MCF 10A (cell line): ENCODE data around the gene PAPLN. TPM values are rescaled to one million over a fixed set of nuclear protein-coding genes. Genes with fewer than 3 reads are reported as not detected.
A peak's percentile ranks its signal among the peaks of the same experiment; 100 is the strongest.

Source experiments
- BruUV-seq: library from RNA; stranded (reverse); fragments of 400-500 nt; replicated peaks from 2 replicates; lab custom pipeline; 2021; lab: Mats Ljungman, UMichigan
- CTCF ChIA-PET: fragments of 300-600 bp; sonication (Branson Sonifier 250); formaldehyde crosslinking; extraction: SDS; loops from one replicate; lab custom pipeline; 2021; ENCODE audit warnings: antibody characterized with exemption, inconsistent platforms; lab: Yijun Ruan, JAX
- POLR2A ChIA-PET: fragments of 300-600, 350-650 bp; sonication (Branson Sonifier 250); formaldehyde crosslinking; extraction: SDS; loops from one replicate; lab custom pipeline; 2020; ENCODE audit warnings: antibody characterized with exemption, inconsistent platforms; lab: Yijun Ruan, JAX
- DNase-seq: peaks from one replicate; pipeline ENCODE4 v3.0.0-alpha.2; 2018; ENCODE audit not compliant: unreplicated experiment
- H3K27ac Mint-ChIP-seq: one replicate; pipeline ENCODE4 v1.8.0; 2022; ENCODE audit warnings: mild to moderate bottlenecking, low read depth, mixed read lengths; ENCODE audit not compliant: unreplicated experiment
- H3K27me3 Mint-ChIP-seq: one replicate; pipeline ENCODE4 v1.8.0; 2022; ENCODE audit warnings: mixed read lengths; ENCODE audit not compliant: insufficient read depth, unreplicated experiment
- H3K36me3 Mint-ChIP-seq: one replicate; pipeline ENCODE4 v1.8.0; 2022; ENCODE audit warnings: mild to moderate bottlenecking, moderate library complexity, mixed read lengths; ENCODE audit not compliant: insufficient read depth, unreplicated experiment
- H3K4me1 Mint-ChIP-seq: one replicate; pipeline ENCODE4 v1.8.0; 2022; ENCODE audit warnings: mixed read lengths; ENCODE audit not compliant: insufficient read depth, unreplicated experiment
- H3K4me3 Mint-ChIP-seq: one replicate; pipeline ENCODE4 v1.8.0; 2022; ENCODE audit warnings: mild to moderate bottlenecking, moderate library complexity, mixed read lengths; ENCODE audit not compliant: unreplicated experiment
- H3K9me3 Mint-ChIP-seq: one replicate; pipeline ENCODE4 v1.8.0; 2022; ENCODE audit warnings: mixed read lengths; ENCODE audit not compliant: unreplicated experiment
- intact Hi-C: fragments of 100-400 bp; cut with micrococcal nuclease; formaldehyde crosslinking; loops from 2 replicates; pipeline ENCODE4 v1.14.1; 2022
- total RNA-seq: library from RNA; stranded (reverse); gene quantifications from 2 replicates; pipeline ENCODE4 v1.2.3, GENCODE V29; 2022
- TF ChIP-seq, protein P1 (sequence below): fragments of 200-600 bp; IDR thresholded peaks from one replicate; pipeline ENCODE4 v1.8.0; 2022; ENCODE audit warnings: antibody characterized with exemption, mild to moderate bottlenecking; ENCODE audit not compliant: unreplicated experiment

Gene PAPLN
- total RNA-seq, 1 experiment from 2014 or later = 2.8 TPM

DNA sequence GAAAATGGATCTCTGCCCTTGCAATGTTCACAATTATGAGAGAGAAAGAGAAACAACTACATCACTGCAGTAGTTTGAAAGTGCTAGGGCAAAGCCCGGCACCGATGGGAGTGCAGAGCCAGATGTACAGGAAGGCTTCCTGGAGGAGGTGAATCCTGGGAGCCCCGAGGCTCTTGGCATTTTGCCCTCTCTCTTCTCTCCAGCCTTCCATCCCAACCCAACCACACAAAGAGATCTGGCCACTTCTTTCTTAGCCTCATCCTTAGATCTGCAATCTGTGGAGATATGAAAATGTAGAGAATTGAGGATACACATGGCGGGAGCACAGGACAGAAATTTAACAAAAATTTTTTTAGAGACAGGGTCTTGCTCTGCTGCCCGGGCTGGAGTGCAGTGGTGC, 3.3 kb upstream of the PAPLN start:
- intact Hi-C loops = no loop called here
- H3K27me3 Mint-ChIP-seq = peaks cover 55% of the 10 kb centered on the region
- no TSS peak for BruUV-seq

DNA sequence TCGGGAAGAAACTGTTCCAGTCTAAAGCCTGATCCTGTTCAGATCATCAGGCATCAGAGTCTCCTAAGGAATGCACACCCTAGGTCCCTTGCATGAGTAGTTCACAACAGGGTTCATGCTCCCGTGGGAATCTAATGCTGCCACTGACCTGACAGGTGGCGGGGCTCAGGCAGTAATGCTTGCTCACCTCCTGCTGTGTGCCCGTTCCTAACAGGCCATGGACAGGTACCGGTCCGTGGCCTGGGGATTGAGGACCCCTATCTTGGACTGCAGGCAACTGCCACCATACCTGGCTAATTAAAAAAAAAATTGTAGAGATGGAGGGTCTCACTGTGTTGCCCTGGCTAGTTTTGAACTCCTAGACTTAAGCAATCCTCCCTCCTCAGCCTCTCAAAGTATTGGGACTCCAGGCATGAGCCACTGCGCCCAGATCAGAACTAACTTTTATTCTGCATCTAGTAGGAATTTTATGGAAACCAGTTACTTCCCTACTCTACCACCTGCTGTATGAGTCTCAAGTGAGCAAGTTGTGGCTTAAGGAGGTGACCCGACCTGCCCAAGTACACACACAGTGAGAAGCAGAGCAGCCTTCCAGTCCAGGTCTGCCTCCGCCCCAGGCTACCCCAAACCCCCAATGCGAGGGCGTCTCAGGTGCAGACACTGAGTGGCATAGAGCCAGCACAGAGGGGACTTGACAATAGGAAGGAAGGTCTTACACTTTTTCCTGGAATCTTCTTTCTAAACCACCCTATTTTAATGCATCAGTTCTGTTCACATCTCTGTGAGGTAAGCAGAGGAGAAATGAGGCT, 2.5 kb upstream of the PAPLN start:
- DNase-seq = no peak
- H3K9me3 Mint-ChIP-seq = no peaks in the 10 kb centered on the region
- peaks cover 26% of the 10 kb centered on the region for H3K4me1 Mint-ChIP-seq
- ChIA-PET CTCF (no interaction called here), POLR2A (no interaction called here)
- no TSS peak for BruUV-seq
- no peak overlapping the region for H3K4me3 Mint-ChIP-seq
- intact Hi-C loops = no loop called here
- no peaks in the 10 kb centered on the region for H3K36me3 Mint-ChIP-seq
- H3K27me3 Mint-ChIP-seq = peaks cover 55% of the 10 kb centered on the region
- no peak overlapping the region for H3K27ac Mint-ChIP-seq
- TF ChIP-seq, protein P1, sequence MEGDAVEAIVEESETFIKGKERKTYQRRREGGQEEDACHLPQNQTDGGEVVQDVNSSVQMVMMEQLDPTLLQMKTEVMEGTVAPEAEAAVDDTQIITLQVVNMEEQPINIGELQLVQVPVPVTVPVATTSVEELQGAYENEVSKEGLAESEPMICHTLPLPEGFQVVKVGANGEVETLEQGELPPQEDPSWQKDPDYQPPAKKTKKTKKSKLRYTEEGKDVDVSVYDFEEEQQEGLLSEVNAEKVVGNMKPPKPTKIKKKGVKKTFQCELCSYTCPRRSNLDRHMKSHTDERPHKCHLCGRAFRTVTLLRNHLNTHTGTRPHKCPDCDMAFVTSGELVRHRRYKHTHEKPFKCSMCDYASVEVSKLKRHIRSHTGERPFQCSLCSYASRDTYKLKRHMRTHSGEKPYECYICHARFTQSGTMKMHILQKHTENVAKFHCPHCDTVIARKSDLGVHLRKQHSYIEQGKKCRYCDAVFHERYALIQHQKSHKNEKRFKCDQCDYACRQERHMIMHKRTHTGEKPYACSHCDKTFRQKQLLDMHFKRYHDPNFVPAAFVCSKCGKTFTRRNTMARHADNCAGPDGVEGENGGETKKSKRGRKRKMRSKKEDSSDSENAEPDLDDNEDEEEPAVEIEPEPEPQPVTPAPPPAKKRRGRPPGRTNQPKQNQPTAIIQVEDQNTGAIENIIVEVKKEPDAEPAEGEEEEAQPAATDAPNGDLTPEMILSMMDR = no peak

More for the DNA sequence above, 3.3 kb upstream of the PAPLN start:
- H3K36me3 Mint-ChIP-seq = peaks cover 7% of the 10 kb centered on the region
- DNase-seq = no peak
- TF ChIP-seq, protein P1 = no peak
- POLR2A ChIA-PET = no interaction called here
- H3K9me3 Mint-ChIP-seq = no peaks in the 10 kb centered on the region
- no peak overlapping the region for H3K4me3 Mint-ChIP-seq
- no peak overlapping the region for H3K27ac Mint-ChIP-seq
- H3K4me1 Mint-ChIP-seq = peaks cover 25% of the 10 kb centered on the region
- CTCF ChIA-PET = no interaction called here

DNA sequence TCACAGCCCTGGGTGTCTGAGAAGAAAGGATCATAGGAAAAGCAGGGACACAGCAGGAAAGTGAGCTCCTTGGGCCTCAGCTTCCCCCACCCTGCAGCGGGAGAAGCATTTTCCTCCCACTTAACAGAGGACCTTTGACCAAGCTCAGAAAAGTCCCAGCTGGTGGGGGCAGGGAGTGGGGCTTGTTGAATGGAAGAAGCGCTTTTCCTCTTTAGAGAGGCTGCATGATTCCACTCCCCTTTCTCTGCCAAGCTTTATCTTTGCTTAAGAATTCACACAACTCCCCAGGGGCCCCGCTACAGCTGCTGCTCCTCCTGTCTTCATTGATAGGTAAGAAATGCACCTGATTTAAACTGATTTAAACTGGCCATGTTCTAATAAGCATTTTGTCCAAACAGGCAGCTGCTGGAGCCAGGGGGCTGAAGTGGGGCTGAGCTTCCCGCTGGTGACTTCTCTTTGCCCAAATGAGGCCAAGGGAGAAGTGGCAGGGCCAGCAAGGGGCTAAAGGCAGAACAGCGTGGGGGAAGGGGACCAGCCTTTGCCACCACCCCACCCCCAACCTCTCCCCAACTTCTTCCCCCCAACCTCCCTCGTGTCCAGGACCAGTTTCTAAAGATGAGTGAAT, 1.7 kb upstream of the PAPLN start:
- CTCF ChIA-PET = interaction anchor here (0.6 to 1.5 kb wide), 2 partner anchors 63 to 92 kb away, joined by 3 to 4 read pairs; no protein-coding TSS in a partner anchor
- no TSS peak for BruUV-seq
- TF ChIP-seq, protein P1 = no peak
- Mint-ChIP-seq H3K4me1 (peaks cover 31% of the 10 kb centered on the region), H3K27me3 (peaks cover 55% of the 10 kb centered on the region), H3K9me3 (no peaks in the 10 kb centered on the region), H3K36me3 (no peaks in the 10 kb centered on the region), H3K27ac (no peak overlapping the region), H3K4me3 (peak overlapping the region; percentile 34)
- no peak for DNase-seq
- intact Hi-C loops = no loop called here
- POLR2A ChIA-PET = no interaction called here

DNA sequence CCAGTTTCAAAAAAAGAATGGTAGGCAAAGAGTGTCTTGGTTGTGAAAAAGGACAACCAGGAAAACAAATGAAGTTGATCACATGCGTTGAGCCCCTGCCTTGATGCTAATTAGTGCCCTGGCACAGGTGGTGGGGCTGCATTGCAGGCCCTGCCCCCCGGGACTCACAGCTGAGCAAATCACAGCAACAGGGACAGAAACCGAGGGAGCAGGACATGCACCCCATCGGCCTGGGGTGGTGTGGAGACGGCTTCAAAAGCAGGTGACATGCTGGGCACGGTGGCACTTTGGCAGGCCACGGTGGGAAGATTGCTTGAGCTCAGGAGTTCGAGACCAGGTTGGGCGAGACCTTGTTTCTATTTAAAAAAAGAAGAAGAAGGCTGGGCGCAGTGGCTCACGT, 1.1 kb upstream of the PAPLN start:
- intact Hi-C loops = no loop called here
- no peaks in the 10 kb centered on the region for H3K9me3 Mint-ChIP-seq
- no peak overlapping the region for H3K27ac Mint-ChIP-seq
- H3K4me3 Mint-ChIP-seq = peak overlapping the region; percentile 34
- H3K36me3 Mint-ChIP-seq = no peaks in the 10 kb centered on the region
- peaks cover 31% of the 10 kb centered on the region for H3K4me1 Mint-ChIP-seq
- TF ChIP-seq, protein P1 = no peak
- ChIA-PET CTCF (interaction anchor here (1.5 kb wide), 1 partner anchor 63 kb away, joined by 4 read pairs; no protein-coding TSS in a partner anchor), POLR2A (no interaction called here)
- BruUV-seq = no TSS peak
- H3K27me3 Mint-ChIP-seq = peaks cover 55% of the 10 kb centered on the region
- DNase-seq = no peak
